Suprapubic skin (tissue), 4 donors: ENCODE data around the gene ADAMTS13. TPM values are rescaled to one million over a fixed set of nuclear protein-coding genes. Genes with fewer than 3 reads are reported as not detected.

Experiments used
- DNase-seq, 2 donors: peaks; one replicate each; pipeline ENCODE4 v3.0.0-alpha.2; 2019; ENCODE audit warnings: low spot score in 2 of 2
- H3K27ac ChIP-seq: fragments of 200-600 bp; sonication (generic); one replicate; pipeline ENCODE4 v1.5.1; 2019
- H3K27me3 ChIP-seq: fragments of 200-600 bp; sonication (generic); one replicate; pipeline ENCODE4 v1.5.1; 2019
- H3K36me3 ChIP-seq: fragments of 200-600 bp; sonication (generic); one replicate; pipeline ENCODE4 v1.5.1; 2019
- H3K4me1 ChIP-seq: fragments of 200-600 bp; sonication (generic); one replicate; pipeline ENCODE4 v1.5.1; 2019
- H3K4me3 ChIP-seq: fragments of 200-600 bp; sonication (generic); one replicate; pipeline ENCODE4 v1.5.1; 2019; ENCODE audit warnings: mild to moderate bottlenecking
- H3K9me3 ChIP-seq: fragments of 200-600 bp; sonication (generic); one replicate; pipeline ENCODE4 v1.5.1; 2019
- EP300 ChIP-seq: sonication (generic); formaldehyde crosslinking; IDR thresholded peaks from one replicate; pipeline ENCODE4 v1.6.1; 2017; ENCODE audit warnings: antibody characterized with exemption
- POLR2A ChIP-seq, 2 donors: fragments of 450-650 bp; IDR thresholded peaks; one replicate each; pipeline ENCODE4 v1.6.1; 2017; ENCODE audit warnings: antibody characterized with exemption in 2 of 2, mild to moderate bottlenecking in 2 of 2, moderate library complexity in 2 of 2
- POLR2AphosphoS5 ChIP-seq, 3 donors: sonication (generic); formaldehyde crosslinking; IDR thresholded peaks; one replicate each; pipeline ENCODE4 v1.6.1; 2017; ENCODE audit warnings: antibody characterized with exemption in 3 of 3
- WGBS: methylation state at CpG from one replicate; pipeline ENCODE4 v1.1.5; 2018; 5-methylcytosine and 5-hydroxymethylcytosine counted together
- total RNA-seq, 4 donors: library from RNA; depleted of rRNA; stranded (reverse); fragments of >200 nt; gene quantifications; one replicate each; pipeline ENCODE4 v1.1.0, GENCODE V29; 2016
- TF ChIP-seq, protein P1 (sequence below), 2 donors: fragments of 200-600 bp in 1 of 2; fragments of 450-650 bp in 1 of 2; sonication (generic) in 1 of 2; IDR thresholded peaks; one replicate each; pipeline ENCODE4 v1.5.1; 2016 to 2019; ENCODE audit warnings: antibody characterized with exemption in 2 of 2, mild to moderate bottlenecking in 1 of 2, moderate library complexity in 1 of 2

The ADAMTS13 gene
- total RNA-seq, 4 donors from 2014 or later: 1.2 to 3.3 (median 1.6) TPM

DNA sequence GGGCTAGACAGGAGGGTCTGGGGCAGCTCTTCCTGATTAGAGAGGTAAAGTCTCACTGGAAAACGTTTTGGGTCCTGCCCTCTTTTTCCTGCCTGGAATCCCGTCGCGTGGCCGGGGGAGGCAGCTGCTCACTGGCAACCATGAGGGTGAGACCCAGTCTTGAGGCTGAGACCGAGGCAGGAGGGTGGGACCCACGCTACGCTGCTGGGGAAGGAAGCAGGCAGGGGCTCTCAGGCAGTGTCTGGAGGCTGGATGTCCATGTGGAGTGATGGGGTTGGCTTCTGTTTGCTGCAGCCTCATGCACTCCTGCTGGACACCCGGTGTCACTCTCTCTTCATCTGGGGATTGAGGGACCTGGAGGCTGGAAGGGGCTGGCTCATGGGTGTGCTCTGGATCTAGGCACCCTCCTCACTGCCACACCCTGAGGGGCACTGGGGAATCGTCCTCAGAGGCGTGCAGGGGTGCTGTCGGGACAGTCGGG is 68.1 kb downstream of the ADAMTS13 start:
- Histone ChIP-seq H3K27ac (no peak overlapping the region), H3K4me1 (peaks cover 11% of the 10 kb centered on the region), H3K9me3 (no peaks in the 10 kb centered on the region), H3K36me3 (no peaks in the 10 kb centered on the region), H3K4me3 (no peak overlapping the region), H3K27me3 (peaks cover 23% of the 10 kb centered on the region)
- 59% methylated on average over 11 of the region's 13 CpGs for WGBS
- no peak for DNase-seq
- TF ChIP-seq POLR2A (IDR thresholded peaks at IDR 0.05) (no peak), EP300 (no peak), POLR2AphosphoS5 (IDR thresholded peaks at IDR 0.05) (no peak)
- TF ChIP-seq, protein P1, sequence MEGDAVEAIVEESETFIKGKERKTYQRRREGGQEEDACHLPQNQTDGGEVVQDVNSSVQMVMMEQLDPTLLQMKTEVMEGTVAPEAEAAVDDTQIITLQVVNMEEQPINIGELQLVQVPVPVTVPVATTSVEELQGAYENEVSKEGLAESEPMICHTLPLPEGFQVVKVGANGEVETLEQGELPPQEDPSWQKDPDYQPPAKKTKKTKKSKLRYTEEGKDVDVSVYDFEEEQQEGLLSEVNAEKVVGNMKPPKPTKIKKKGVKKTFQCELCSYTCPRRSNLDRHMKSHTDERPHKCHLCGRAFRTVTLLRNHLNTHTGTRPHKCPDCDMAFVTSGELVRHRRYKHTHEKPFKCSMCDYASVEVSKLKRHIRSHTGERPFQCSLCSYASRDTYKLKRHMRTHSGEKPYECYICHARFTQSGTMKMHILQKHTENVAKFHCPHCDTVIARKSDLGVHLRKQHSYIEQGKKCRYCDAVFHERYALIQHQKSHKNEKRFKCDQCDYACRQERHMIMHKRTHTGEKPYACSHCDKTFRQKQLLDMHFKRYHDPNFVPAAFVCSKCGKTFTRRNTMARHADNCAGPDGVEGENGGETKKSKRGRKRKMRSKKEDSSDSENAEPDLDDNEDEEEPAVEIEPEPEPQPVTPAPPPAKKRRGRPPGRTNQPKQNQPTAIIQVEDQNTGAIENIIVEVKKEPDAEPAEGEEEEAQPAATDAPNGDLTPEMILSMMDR (IDR thresholded peaks at IDR 0.05): no peak

DNA sequence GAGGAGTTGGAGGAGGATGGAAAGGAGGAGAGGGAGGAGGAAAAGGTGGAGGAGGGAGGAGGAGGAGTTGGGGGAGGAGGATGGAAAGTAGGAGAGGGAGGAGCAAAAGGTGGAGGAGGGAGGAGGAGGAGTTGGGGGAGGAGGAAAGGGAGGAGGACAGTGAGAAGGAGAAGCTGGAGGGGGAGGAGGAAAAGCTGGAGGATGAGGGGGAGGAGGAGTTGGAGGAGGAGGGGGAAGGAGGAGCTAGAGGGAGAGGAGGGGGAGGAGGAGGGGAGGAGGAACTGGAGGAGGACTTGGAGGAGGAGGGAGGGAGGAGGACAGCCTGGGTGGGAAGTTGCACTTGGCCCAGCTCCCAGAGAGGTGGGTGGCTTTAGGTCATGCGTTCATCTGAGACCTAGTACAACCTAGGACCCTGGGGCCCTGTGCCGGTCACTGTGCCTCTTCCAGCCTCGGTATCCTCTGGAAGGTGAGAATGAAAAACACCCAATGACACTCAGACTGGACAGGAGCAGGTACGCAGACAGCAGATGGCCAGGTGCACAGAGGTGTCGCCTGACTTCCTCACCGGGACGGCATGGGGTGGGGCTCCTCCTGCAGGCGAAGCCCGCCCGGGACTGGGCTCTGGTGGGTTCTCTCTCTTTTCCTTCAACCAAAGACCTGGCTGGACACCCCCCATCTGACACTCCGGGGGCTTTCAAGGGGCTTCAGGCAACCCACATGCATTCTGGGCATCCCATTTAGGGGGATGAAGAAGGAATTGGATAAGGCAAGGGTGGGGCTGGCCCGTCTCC is 68.9 kb downstream of the ADAMTS13 start:
- Histone ChIP-seq H3K27me3 (peaks cover 25% of the 10 kb centered on the region), H3K9me3 (no peaks in the 10 kb centered on the region), H3K4me3 (no peak overlapping the region), H3K36me3 (no peaks in the 10 kb centered on the region), H3K27ac (no peak overlapping the region), H3K4me1 (peaks cover 11% of the 10 kb centered on the region)
- DNase-seq: no peak
- WGBS: 37% methylated on average over 3 of the region's 12 CpGs
- TF ChIP-seq POLR2A (IDR thresholded peaks at IDR 0.05) (no peak), POLR2AphosphoS5 (IDR thresholded peaks at IDR 0.05) (no peak), EP300 (no peak)
- TF ChIP-seq, protein P1 (IDR thresholded peaks at IDR 0.05): no peak

DNA sequence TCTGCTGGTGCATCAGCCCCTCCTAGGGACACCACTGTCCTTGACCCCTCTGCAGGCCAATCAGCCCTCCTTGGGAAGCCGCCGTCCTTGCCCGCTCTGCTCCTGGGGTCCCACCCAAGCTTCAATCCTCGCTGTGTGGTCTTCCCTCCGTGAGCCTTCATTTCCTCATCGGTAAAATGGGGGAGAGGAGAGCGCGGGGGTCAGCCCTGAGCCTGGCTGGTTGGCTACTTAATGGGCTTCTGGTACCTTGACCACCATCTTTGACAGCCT is 69.4 kb downstream of the ADAMTS13 start:
- peaks cover 11% of the 10 kb centered on the region for H3K4me1 ChIP-seq
- WGBS: 92% methylated on average over 8 of the region's 8 CpGs
- H3K4me3 ChIP-seq: no peak overlapping the region
- H3K27ac ChIP-seq: no peak overlapping the region
- H3K9me3 ChIP-seq: no peaks in the 10 kb centered on the region
- H3K36me3 ChIP-seq: no peaks in the 10 kb centered on the region
- H3K27me3 ChIP-seq: peaks cover 31% of the 10 kb centered on the region
- no peak for DNase-seq
- TF ChIP-seq EP300 (no peak), POLR2AphosphoS5 (IDR thresholded peaks at IDR 0.05) (no peak), POLR2A (IDR thresholded peaks at IDR 0.05) (no peak)
- TF ChIP-seq, protein P1 (IDR thresholded peaks at IDR 0.05): no peak

DNA sequence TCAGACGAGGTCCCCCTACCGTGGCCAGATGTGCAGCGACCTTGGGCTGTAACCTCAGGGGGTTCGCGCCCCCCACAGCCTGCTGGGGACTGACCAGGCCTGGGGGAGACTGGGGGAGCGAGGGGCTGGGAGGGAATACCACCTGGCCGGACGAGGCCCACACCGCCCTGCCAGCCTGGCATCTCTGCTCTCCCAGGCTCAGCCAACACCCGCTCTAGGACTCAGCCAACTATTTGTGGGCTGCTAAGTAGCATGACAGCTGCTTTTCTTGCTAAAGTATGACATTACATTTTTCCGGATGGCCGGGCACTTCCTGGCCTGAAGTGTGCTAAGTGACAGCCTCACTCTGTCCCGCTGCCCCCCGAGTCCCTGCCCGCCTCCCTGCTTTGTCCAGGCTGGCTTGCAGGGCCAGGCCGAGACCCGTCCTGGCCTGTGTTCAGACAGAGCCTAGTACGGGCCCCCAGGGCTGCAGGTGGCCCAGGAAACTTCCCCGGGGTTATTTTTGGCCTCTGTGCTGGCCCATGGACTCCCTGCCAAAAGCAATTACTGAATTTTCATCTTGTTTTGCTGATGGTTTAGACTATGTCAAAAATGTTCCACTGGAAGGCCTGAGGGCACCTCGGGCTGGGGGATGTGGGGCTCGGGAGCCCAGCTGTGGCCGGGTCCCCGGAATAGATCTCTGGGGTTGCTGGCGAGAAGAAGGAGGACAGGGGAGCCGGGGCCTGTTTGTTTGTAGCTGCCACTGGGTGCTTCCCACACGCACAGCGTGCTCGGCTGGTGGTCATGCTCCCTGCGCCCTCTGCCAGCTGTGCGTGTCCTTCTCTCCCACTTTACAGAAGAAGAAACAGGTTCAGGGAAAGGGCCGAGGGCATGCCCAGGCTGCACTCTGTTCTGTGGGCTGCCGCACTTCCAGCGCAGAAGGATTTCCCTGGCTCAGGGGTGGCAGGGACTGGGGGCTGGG is 70.2 kb downstream of the ADAMTS13 start:
- no peak for DNase-seq
- TF ChIP-seq POLR2A (IDR thresholded peaks at IDR 0.05): no peak
- TF ChIP-seq, protein P1 (IDR thresholded peaks at IDR 0.05): no peak
- TF ChIP-seq EP300: no peak
- TF ChIP-seq POLR2AphosphoS5 (IDR thresholded peaks at IDR 0.05): no peak

DNA sequence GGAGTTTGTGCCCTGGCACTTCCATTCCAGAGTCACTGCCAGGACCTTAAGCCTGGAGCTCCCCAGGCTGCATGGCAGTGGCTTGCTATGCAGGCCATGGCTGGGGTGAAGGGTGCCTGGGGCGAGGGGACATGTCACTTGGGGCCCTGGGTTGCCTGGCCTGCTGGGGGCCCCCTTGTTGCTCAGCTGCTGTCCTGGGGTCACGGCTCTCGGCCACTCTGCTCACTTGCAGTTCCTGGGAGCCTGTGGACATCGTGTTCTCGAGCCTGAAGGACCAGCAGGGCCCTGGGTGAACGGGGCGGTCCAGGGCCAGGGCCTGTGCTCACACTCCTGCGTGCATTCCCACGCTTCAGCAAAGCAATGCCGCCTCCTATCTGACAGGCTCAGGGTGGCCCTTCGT is 71.3 kb downstream of the ADAMTS13 start:
- TF ChIP-seq POLR2AphosphoS5 (IDR thresholded peaks at IDR 0.05) (no peak), POLR2A (IDR thresholded peaks at IDR 0.05) (no peak), EP300 (no peak)
- TF ChIP-seq, protein P1 (IDR thresholded peaks at IDR 0.05): no peak
- no peak for DNase-seq
- Histone ChIP-seq H3K27ac (no peak overlapping the region), H3K4me1 (peaks cover 11% of the 10 kb centered on the region), H3K36me3 (no peaks in the 10 kb centered on the region), H3K27me3 (peaks cover 37% of the 10 kb centered on the region), H3K9me3 (no peaks in the 10 kb centered on the region), H3K4me3 (no peak overlapping the region)
- WGBS: no CpG with 5 or more reads among the region's 11 CpGs

More for the DNA sequence above, 70.2 kb downstream of the ADAMTS13 start:
- no peaks in the 10 kb centered on the region for H3K36me3 ChIP-seq
- H3K27me3 ChIP-seq: peaks cover 38% of the 10 kb centered on the region
- peaks cover 11% of the 10 kb centered on the region for H3K4me1 ChIP-seq
- H3K27ac ChIP-seq: no peak overlapping the region
- no peaks in the 10 kb centered on the region for H3K9me3 ChIP-seq
- 67% methylated on average over 6 of the region's 33 CpGs for WGBS
- H3K4me3 ChIP-seq: no peak overlapping the region
